Upper lobe of right lung (tissue), 1 donor: ENCODE results near the gene WWOX. TPM values are rescaled to one million over a fixed set of nuclear protein-coding genes. Genes with fewer than 3 reads are reported as not detected.

Experiments used
- ATAC-seq: fragments of 200-7000 bp; cut with Tn5 transposase; one replicate; pipeline ENCODE4 v1.9.1; 2020; ENCODE audit warnings: mild to moderate bottlenecking, moderate library complexity
- DNase-seq: peaks from one replicate; pipeline ENCODE4 v3.0.0-alpha.2; 2020
- H3K27ac ChIP-seq: fragments of 200-600 bp; one replicate; pipeline ENCODE4 v1.8.0; 2022
- H3K27me3 ChIP-seq: fragments of 200-600 bp; one replicate; pipeline ENCODE4 v1.8.0; 2022; ENCODE audit warnings: mild to moderate bottlenecking
- H3K36me3 ChIP-seq: fragments of 200-600 bp; one replicate; pipeline ENCODE4 v1.8.0; 2022
- H3K4me1 ChIP-seq: fragments of 200-600 bp; one replicate; pipeline ENCODE4 v1.8.0; 2022
- H3K4me3 ChIP-seq: fragments of 200-600 bp; one replicate; pipeline ENCODE4 v1.8.0; 2022; ENCODE audit warnings: mild to moderate bottlenecking
- H3K9me3 ChIP-seq: fragments of 200-600 bp; one replicate; pipeline ENCODE4 v1.8.0; 2022
- intact Hi-C: fragments of 100-400 bp; cut with DNase I; formaldehyde crosslinking; loops from one replicate; pipeline ENCODE4 v1.11.0; 2022
- total RNA-seq: library from RNA; stranded (reverse); fragmentation: NEBNext Ultra II Directional; extraction: Animal tissue kit (Norgen Biotek cat#: 25700); gene quantifications from one replicate; pipeline ENCODE4 v1.2.1, GENCODE V29; 2021
- TF ChIP-seq, protein P1 (sequence below): fragments of 200-600 bp; IDR thresholded peaks from one replicate; pipeline ENCODE4 v1.8.0; 2022; ENCODE audit warnings: antibody characterized with exemption
- donor health status: DM: no; HTN: yes; CAD: no; lungs with severe emphysema.

The WWOX gene
- total RNA-seq, 1 donor from 2014 or later, result 17.0 TPM

DNA sequence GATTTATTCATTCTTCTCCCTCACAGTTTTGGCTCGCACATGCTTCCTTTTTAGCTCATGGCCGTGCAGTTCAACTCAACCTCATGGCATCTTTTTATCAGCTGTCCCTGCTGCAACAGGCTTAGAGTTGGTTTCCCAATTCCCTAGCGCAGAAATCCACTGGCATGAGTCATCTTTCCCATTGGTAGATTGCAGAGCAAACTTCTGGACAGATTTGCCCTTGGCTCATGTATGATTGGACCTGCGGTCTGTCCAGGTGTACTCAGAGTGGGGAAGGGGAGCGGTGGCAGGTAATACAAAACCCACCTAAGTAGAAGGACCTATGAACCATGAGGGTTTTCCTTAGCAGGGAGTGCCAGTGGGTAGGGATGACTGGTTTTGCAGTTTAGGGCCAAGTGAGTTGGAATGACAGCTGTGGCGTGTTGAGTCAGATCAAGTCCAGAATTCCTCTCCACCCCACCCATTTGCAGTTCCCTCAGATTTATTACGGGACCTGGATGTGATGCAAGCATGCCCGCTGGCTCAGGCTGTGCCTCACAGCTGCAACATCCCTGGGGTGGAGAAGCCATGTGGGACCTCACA is 584.7 kb downstream of the WWOX start:
- Histone ChIP-seq H3K27me3 (no peaks in the 10 kb centered on the region), H3K4me1 (no peaks in the 10 kb centered on the region), H3K4me3 (no peak overlapping the region), H3K27ac (peak overlapping the region; percentile 18), H3K9me3 (no peaks in the 10 kb centered on the region), H3K36me3 (no peaks in the 10 kb centered on the region)
- no peak for DNase-seq
- intact Hi-C loops, result no loop called here
- ATAC-seq, result peak; percentile 45
- TF ChIP-seq, protein P1, sequence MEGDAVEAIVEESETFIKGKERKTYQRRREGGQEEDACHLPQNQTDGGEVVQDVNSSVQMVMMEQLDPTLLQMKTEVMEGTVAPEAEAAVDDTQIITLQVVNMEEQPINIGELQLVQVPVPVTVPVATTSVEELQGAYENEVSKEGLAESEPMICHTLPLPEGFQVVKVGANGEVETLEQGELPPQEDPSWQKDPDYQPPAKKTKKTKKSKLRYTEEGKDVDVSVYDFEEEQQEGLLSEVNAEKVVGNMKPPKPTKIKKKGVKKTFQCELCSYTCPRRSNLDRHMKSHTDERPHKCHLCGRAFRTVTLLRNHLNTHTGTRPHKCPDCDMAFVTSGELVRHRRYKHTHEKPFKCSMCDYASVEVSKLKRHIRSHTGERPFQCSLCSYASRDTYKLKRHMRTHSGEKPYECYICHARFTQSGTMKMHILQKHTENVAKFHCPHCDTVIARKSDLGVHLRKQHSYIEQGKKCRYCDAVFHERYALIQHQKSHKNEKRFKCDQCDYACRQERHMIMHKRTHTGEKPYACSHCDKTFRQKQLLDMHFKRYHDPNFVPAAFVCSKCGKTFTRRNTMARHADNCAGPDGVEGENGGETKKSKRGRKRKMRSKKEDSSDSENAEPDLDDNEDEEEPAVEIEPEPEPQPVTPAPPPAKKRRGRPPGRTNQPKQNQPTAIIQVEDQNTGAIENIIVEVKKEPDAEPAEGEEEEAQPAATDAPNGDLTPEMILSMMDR, result no peak

DNA sequence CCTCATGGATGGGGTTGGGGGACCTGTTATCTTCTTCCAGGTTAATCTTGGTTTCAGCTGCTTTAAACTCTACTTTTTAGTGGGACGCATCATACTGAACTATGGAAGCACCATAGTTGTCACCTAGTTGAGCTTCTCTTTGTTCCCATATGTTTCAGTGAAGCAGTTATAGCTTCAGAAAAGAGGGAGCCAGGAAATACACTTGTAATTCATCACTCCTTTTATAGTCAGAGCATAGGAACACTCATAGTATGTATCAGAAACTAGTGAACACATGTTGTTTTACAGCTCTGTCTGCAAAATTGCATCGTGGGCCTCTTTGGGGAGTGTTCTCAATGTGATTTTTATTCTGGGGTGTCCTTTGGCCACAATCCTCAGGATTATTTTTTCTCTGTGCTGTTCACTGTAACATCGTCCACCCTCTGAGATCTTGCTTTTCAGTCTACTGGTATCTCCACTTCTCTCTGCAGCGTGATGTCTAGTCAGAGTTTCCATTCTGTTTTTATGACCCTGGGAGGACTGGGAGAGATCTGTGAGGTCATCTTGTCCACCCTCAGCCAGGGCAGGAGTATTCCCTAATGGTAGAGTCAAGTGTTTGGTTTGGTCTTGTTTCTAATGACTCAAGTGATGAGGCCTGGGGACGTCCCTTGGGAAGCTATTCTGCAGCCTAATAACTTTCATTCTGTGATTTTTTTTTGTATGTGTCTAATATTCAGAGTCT is 585.4 kb downstream of the WWOX start:
- Histone ChIP-seq H3K9me3 (no peaks in the 10 kb centered on the region), H3K4me1 (no peaks in the 10 kb centered on the region), H3K27ac (peak overlapping the region; percentile 18), H3K27me3 (no peaks in the 10 kb centered on the region), H3K36me3 (no peaks in the 10 kb centered on the region), H3K4me3 (no peak overlapping the region)
- TF ChIP-seq, protein P1, result no peak
- intact Hi-C loops, result no loop called here
- no peak for ATAC-seq
- no peak for DNase-seq

DNA sequence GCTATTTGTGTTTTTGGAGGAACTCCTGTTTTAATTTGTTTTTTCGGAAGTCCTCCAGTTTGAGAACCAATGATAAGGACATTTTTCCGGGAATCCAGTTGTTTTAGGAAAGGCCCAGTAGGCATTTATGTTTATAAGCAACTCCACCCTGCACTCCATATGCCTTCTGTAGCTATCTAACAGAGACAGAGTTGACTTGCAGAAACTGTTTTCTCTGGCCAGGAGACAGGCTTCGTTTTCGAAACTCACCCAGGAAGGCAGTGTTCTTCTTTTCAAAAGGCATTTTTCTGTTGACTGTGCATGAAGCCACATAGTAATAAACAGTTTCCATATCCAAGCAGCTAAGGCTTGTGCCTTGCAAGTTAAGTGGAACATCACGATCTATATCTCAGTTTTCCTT is 587.1 kb downstream of the WWOX start:
- ATAC-seq (no peak), DNase-seq (no peak)
- H3K4me1 ChIP-seq, result no peaks in the 10 kb centered on the region
- no peak overlapping the region for H3K27ac ChIP-seq
- TF ChIP-seq, protein P1, result no peak
- no peak overlapping the region for H3K4me3 ChIP-seq
- no peaks in the 10 kb centered on the region for H3K36me3 ChIP-seq
- H3K9me3 ChIP-seq, result no peaks in the 10 kb centered on the region
- intact Hi-C loops, result no loop called here
- H3K27me3 ChIP-seq, result no peaks in the 10 kb centered on the region

DNA sequence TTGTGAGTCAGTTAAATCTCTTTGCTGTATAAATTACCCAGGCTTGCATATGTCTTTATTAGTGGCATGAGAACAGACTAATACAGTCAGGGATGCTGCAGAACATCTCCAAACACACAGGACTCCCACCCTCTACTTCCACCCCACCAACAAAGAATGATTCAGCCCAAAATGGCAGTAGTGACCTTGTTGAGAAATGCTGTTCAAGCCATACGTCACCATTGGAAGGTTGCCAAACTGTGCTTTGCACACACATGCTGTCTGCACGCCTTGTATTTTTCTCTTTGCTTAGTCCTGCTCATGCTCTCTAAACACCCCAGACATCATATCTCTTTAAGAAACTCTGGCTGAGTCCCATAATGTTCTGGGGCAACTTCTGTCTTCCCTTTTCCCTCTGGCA is 589.6 kb downstream of the WWOX start:
- no peak overlapping the region for H3K27ac ChIP-seq
- ATAC-seq (no peak), DNase-seq (no peak)
- no peaks in the 10 kb centered on the region for H3K27me3 ChIP-seq
- H3K36me3 ChIP-seq, result no peaks in the 10 kb centered on the region
- no peak overlapping the region for H3K4me3 ChIP-seq
- intact Hi-C loops, result no loop called here
- no peaks in the 10 kb centered on the region for H3K4me1 ChIP-seq
- H3K9me3 ChIP-seq, result no peaks in the 10 kb centered on the region
- TF ChIP-seq, protein P1, result no peak

DNA sequence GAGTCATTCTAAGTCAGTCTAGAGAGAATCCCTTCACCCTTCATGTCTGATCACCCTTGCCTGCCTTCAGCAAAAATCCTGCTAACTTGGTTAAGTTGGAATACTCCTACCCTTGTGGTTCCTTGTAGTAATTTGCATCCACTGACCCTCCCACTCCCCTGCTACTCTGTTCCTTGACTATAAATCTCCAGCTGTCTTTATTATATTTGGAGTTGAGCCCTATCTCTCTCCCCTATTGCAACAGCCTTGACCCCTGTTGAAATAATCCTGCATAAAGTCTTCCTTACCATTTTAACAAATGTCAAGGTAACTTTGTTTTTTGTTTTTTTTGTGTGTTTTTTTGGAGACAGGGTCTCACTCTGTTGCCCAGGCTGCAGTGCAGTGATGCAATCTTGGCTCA is 590.1 kb downstream of the WWOX start:
- no peak overlapping the region for H3K4me3 ChIP-seq
- ATAC-seq (no peak), DNase-seq (no peak)
- H3K36me3 ChIP-seq, result no peaks in the 10 kb centered on the region
- no peaks in the 10 kb centered on the region for H3K27me3 ChIP-seq
- H3K9me3 ChIP-seq, result no peaks in the 10 kb centered on the region
- H3K4me1 ChIP-seq, result no peaks in the 10 kb centered on the region
- TF ChIP-seq, protein P1, result no peak
- intact Hi-C loops, result no loop called here
- no peak overlapping the region for H3K27ac ChIP-seq
